HG02642 (cell line): ENCODE measurements around the gene SORT1.
"Not testable (repeated sequence)": the region's sequence is repeated elsewhere in the genome, so short reads cannot be mapped to it uniquely, and the experiment has no call there.

Experiments
- ATAC-seq: cut with Tn5 transposase; IDR thresholded peaks from one replicate; pipeline ENCODE4 v1.9.1; 2021; ENCODE audit warnings: mild to moderate bottlenecking; ENCODE audit not compliant: unreplicated experiment, poor library complexity

Gene SORT1

GRCh38 chr1:109383087-109383779 is 14.5 kb downstream of the SORT1 start:
- no peak for ATAC-seq

- no peak for ATAC-seq
These were observed 16.1 kb downstream of the SORT1 start for GRCh38 chr1:109381573-109381972.

- ATAC-seq: no peak
These were observed 17.8 kb downstream of the SORT1 start for GRCh38 chr1:109379907-109380306.

GRCh38 chr1:109379422-109379821 is 18.3 kb downstream of the SORT1 start:
- no peak for ATAC-seq

GRCh38 chr1:109377698-109378097 is 20.0 kb downstream of the SORT1 start:
- ATAC-seq: no peak

GRCh38 chr1:109373696-109374095 is 24.0 kb downstream of the SORT1 start:
- ATAC-seq: not testable (repeated sequence)

GRCh38 chr1:109373126-109373525 is 24.6 kb downstream of the SORT1 start:
- no peak for ATAC-seq

GRCh38 chr1:109372281-109372680 is 25.4 kb downstream of the SORT1 start:
- ATAC-seq: no peak

- no peak for ATAC-seq
These were observed 26.4 kb downstream of the SORT1 start for GRCh38 chr1:109371341-109371739.

GRCh38 chr1:109370712-109371340 is 26.9 kb downstream of the SORT1 start:
- ATAC-seq: no peak

- ATAC-seq: no peak
These were observed 28.5 kb downstream of the SORT1 start for GRCh38 chr1:109369167-109369746.

- no peak for ATAC-seq
These were observed 29.3 kb downstream of the SORT1 start for GRCh38 chr1:109368464-109368863.

GRCh38 chr1:109367626-109368025 is 30.1 kb downstream of the SORT1 start:
- no peak for ATAC-seq

- no peak for ATAC-seq
These were observed 32.0 kb downstream of the SORT1 start for GRCh38 chr1:109365642-109366204.

- no peak for ATAC-seq
These were observed 36.1 kb downstream of the SORT1 start for GRCh38 chr1:109361649-109362048.

- no peak for ATAC-seq
These were observed 36.6 kb downstream of the SORT1 start for GRCh38 chr1:109361069-109361468.

- ATAC-seq: no peak
These were observed 40.1 kb downstream of the SORT1 start for GRCh38 chr1:109357616-109358015.

- ATAC-seq: no peak
These were observed 40.8 kb downstream of the SORT1 start for GRCh38 chr1:109356915-109357314.

- ATAC-seq: no peak
These were observed 41.2 kb downstream of the SORT1 start for GRCh38 chr1:109356505-109356904.

- no peak for ATAC-seq
These were observed 42.8 kb downstream of the SORT1 start for GRCh38 chr1:109354929-109355328.

- ATAC-seq: no peak
These were observed 46.3 kb downstream of the SORT1 start for GRCh38 chr1:109351457-109351856.
